ENCODE results near the gene SPN. TPM values are rescaled to one million over a fixed set of nuclear protein-coding genes. Genes with fewer than 3 reads are reported as not detected.
"Not testable (repeated sequence)": the region's sequence is repeated elsewhere in the genome, so short reads cannot be mapped to it uniquely, and the experiment has no call there.

Gene SPN
- total RNA-seq, 4 donors from 2014 or later: 0.26 to 2.4 (median 0.83) TPM; not detected in 1

DNA sequence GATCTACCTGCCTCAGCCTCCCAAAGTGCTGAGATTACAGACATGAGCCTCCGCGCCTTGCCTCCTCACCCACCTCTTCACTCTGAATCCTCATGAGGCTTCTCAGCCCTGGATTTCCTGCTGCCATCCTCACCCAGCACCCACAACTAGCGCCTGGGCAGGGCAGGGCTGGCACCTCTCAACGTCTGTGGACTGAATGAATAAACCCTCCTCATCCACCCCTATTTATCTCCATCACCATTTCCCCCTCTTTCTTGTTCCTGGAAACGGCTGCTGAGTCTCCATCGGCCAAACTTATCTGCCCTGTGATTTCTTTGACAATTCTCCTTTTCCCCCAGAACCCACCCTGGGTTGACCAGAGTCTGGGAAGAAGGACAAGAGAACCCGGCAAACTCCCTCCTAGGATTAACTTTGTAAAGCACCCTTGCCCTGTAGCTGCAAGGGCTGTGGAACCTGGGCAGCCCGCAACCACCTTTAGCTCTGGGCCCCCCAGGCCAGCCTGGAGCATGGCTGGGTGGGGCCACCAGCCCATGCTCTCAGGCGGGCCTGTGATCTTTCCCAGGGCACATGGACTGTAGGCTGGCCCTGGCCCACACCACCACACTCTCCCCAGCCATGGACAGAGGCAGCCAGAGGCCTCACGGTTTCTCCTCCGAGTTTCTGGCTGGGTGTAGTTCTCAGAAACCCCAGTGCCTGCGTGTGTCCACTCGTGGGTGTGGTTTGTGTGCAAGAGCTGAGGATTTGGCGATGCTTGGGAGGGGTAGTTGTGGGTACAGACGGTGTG lies 2.4 kb downstream of the SPN start:
- no peaks in the 10 kb centered on the region for H3K36me3 ChIP-seq
- H3K9me3 ChIP-seq: no peaks in the 10 kb centered on the region
- H3K27ac ChIP-seq: no peak overlapping the region
- H3K4me1 ChIP-seq: peaks cover 0 to 6% of the 10 kb centered on the region in 2 donors
- no peak for DNase-seq
- TF ChIP-seq, protein P1, sequence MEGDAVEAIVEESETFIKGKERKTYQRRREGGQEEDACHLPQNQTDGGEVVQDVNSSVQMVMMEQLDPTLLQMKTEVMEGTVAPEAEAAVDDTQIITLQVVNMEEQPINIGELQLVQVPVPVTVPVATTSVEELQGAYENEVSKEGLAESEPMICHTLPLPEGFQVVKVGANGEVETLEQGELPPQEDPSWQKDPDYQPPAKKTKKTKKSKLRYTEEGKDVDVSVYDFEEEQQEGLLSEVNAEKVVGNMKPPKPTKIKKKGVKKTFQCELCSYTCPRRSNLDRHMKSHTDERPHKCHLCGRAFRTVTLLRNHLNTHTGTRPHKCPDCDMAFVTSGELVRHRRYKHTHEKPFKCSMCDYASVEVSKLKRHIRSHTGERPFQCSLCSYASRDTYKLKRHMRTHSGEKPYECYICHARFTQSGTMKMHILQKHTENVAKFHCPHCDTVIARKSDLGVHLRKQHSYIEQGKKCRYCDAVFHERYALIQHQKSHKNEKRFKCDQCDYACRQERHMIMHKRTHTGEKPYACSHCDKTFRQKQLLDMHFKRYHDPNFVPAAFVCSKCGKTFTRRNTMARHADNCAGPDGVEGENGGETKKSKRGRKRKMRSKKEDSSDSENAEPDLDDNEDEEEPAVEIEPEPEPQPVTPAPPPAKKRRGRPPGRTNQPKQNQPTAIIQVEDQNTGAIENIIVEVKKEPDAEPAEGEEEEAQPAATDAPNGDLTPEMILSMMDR (IDR thresholded peaks at IDR 0.05): no peak
- no peak for TF ChIP-seq POLR2A (IDR thresholded peaks at IDR 0.05)
- no peak overlapping the region for H3K4me3 ChIP-seq
- intact Hi-C loops (cut with DNase I; ENCODE audit: low total_unique reads): no loop called here
- no peaks in the 10 kb centered on the region for H3K27me3 ChIP-seq

DNA sequence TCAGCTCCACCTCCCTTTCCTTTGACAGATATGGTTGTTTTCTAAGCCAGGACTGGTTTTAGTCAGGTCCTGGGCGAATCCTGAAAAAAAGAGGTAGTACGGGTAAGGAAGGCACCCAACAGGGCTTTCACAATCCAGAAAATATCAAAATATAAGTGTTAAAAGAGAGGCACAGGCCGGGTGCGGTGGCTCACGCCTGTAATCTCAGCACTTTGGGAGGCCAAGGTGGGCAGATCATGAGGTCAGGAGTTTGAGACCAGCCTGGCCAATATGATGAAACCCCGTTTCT lies 4.2 kb downstream of the SPN start:
- intact Hi-C loops (cut with DNase I; ENCODE audit: low total_unique reads); H3K4me1 ChIP-seq; DNase-seq; H3K4me3 ChIP-seq; H3K27me3 ChIP-seq; H3K9me3 ChIP-seq; H3K36me3 ChIP-seq; H3K27ac ChIP-seq: not testable (repeated sequence)

DNA sequence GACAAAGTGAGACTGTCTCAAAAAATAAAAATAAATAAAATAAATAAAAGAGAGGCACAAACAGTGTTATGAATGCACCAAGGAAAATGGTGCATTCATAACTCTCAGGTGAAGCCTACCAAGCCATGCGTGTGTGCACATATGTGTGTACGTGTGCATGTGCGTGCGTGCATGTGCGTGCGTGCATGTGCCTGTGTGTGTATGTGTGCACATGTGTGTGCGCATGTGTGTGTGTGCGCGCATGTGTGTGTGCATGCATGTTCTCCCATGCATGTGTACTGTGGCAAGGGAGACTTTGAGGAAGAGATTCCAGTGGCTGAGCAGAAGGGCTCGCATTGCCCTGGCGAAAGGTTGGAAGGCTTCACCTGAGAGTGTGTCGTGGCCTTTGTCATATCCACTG lies 4.7 kb downstream of the SPN start:
- TF ChIP-seq POLR2A (IDR thresholded peaks at IDR 0.05): no peak
- TF ChIP-seq, protein P1 (IDR thresholded peaks at IDR 0.05): no peak
- no peak for DNase-seq
- Histone ChIP-seq H3K27ac (no peak overlapping the region), H3K4me3 (no peak overlapping the region), H3K9me3 (no peaks in the 10 kb centered on the region), H3K4me1 (peaks cover 0 to 6% of the 10 kb centered on the region in 2 donors), H3K36me3 (no peaks in the 10 kb centered on the region), H3K27me3 (no peaks in the 10 kb centered on the region)
- intact Hi-C loops (cut with DNase I; ENCODE audit: low total_unique reads): no loop called here

DNA sequence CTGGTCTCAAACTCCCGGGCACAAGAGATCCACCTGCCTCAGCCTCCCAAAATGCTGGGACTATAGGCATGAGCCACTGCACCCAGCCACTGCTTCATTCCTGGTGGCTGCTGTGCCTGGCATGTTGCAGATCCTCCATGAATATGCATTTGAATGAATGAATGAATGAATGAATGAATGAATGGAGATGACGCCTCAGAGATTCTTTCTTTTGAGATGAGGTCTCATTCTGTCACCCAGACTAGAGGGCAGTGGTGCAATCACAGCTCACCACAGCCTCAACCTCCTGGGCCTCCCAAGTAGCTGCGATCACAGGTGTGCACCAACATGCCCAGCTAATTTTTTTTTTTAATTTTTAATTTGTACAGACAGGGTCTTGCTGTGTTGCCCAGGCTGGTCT lies 5.2 kb downstream of the SPN start:
- TF ChIP-seq POLR2A (IDR thresholded peaks at IDR 0.05): no peak
- TF ChIP-seq, protein P1 (IDR thresholded peaks at IDR 0.05): no peak
- no peaks in the 10 kb centered on the region for H3K36me3 ChIP-seq
- no peak overlapping the region for H3K4me3 ChIP-seq
- DNase-seq: no peak
- no peaks in the 10 kb centered on the region for H3K9me3 ChIP-seq
- H3K27ac ChIP-seq: no peak overlapping the region
- intact Hi-C loops (cut with DNase I; ENCODE audit: low total_unique reads): no loop called here
- H3K27me3 ChIP-seq: no peaks in the 10 kb centered on the region
- peaks cover 0 to 6% of the 10 kb centered on the region in 2 donors for H3K4me1 ChIP-seq

DNA sequence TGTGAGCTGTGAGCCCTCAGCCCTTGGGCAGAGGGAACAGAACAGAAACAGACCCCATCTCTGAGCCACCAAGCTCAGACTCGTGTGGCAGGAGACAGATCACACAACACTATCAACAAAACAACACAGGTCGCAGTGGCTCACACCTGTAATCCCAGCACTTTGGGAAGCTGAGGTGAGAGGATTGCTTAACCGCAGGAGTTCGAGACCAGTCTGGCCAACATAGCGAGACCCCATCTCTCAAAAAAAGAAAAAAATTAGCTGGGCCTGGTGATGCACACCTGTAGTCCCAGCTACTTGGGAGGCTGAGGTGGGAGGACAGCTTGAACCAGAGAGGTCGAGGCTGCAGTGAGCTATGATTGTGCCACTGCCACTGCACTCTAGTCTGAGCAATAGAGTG lies 10.5 kb downstream of the SPN start:
- no peak for DNase-seq
- no peak for TF ChIP-seq POLR2A (IDR thresholded peaks at IDR 0.05)
- TF ChIP-seq, protein P1 (IDR thresholded peaks at IDR 0.05): no peak
- peak overlapping the region in 1 of 2 donors; percentile 58 for H3K27ac ChIP-seq
- no peaks in the 10 kb centered on the region for H3K9me3 ChIP-seq
- no peaks in the 10 kb centered on the region for H3K4me1 ChIP-seq
- intact Hi-C loops (cut with DNase I; ENCODE audit: low total_unique reads): no loop called here
- no peaks in the 10 kb centered on the region for H3K27me3 ChIP-seq
- no peak overlapping the region for H3K4me3 ChIP-seq
- no peaks in the 10 kb centered on the region for H3K36me3 ChIP-seq

DNA sequence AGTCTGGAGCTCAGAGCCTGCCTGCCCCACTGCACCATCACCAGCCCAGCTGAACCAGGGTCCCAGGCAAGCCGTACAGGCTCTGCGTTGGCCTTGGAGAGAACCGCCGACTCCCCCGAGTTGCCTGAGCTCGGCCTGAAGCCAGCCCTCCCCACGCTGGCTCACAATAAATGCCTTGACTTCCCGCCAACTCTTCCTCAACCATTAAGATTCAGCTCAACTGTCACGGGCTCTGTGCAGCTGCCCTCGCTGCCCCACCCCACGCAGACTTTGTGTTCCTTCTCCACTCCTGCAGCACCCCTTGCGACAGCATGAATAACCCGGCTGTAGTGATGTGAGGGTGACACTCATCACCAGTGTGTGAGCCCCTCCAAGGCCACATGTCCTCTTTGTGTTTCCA lies 11.1 kb downstream of the SPN start:
- DNase-seq: peak; percentile 80 to 82
- H3K4me3 ChIP-seq: no peak overlapping the region
- H3K27me3 ChIP-seq: no peaks in the 10 kb centered on the region
- no peaks in the 10 kb centered on the region for H3K36me3 ChIP-seq
- no peaks in the 10 kb centered on the region for H3K9me3 ChIP-seq
- intact Hi-C loops (cut with DNase I; ENCODE audit: low total_unique reads): no loop called here
- H3K4me1 ChIP-seq: no peaks in the 10 kb centered on the region
- peak overlapping the region; percentile 36 to 58 for H3K27ac ChIP-seq
- TF ChIP-seq POLR2A (IDR thresholded peaks at IDR 0.05): no peak
- TF ChIP-seq, protein P1 (IDR thresholded peaks at IDR 0.05): peak in 3 of 4 experiments; percentile 10 to 24 (median 12)
